Calu3 (cell line): ENCODE results near the gene SSBP2. TPM values are rescaled to one million over a fixed set of nuclear protein-coding genes. Genes with fewer than 3 reads are reported as not detected.

ENCODE experiments used
- BruUV-seq: library from RNA; stranded (reverse); fragments of 400-500 nt; replicated peaks from 2 replicates; lab custom pipeline; 2021; lab: Mats Ljungman, UMichigan
- CTCF ChIA-PET: fragments of 300-600 bp; sonication (Branson Sonifier 250); formaldehyde crosslinking; loops from one replicate; lab custom pipeline; 2022; ENCODE audit warnings: antibody characterized with exemption; lab: Charles Lee
- DNase-seq: peaks from one replicate; pipeline ENCODE4 v3.0.0; 2022
- H3K27ac Mint-ChIP-seq: one replicate; pipeline ENCODE4 v1.8.0; 2022; ENCODE audit warnings: mixed read lengths; ENCODE audit not compliant: unreplicated experiment
- H3K27me3 Mint-ChIP-seq: one replicate; pipeline ENCODE4 v1.8.0; 2022; ENCODE audit warnings: mixed read lengths; ENCODE audit not compliant: unreplicated experiment
- H3K36me3 Mint-ChIP-seq: one replicate; pipeline ENCODE4 v1.8.0; 2022; ENCODE audit warnings: mild to moderate bottlenecking, moderate library complexity, mixed read lengths; ENCODE audit not compliant: insufficient read depth, unreplicated experiment
- H3K4me1 Mint-ChIP-seq: one replicate; pipeline ENCODE4 v1.8.0; 2022; ENCODE audit warnings: mild to moderate bottlenecking, low read depth, mixed read lengths; ENCODE audit not compliant: unreplicated experiment
- H3K4me3 Mint-ChIP-seq: one replicate; pipeline ENCODE4 v1.8.0; 2022; ENCODE audit warnings: mild to moderate bottlenecking, low read depth, moderate library complexity, mixed read lengths; ENCODE audit not compliant: unreplicated experiment
- H3K9me3 Mint-ChIP-seq: one replicate; pipeline ENCODE4 v1.8.0; 2022; ENCODE audit warnings: low read depth, mixed read lengths; ENCODE audit not compliant: unreplicated experiment
- CTCF ChIP-seq: fragments of 200-600 bp; IDR thresholded peaks from one replicate; pipeline ENCODE4 v1.8.0; 2022; ENCODE audit warnings: antibody characterized with exemption; ENCODE audit not compliant: unreplicated experiment
- intact Hi-C: fragments of 100-400 bp; cut with micrococcal nuclease; formaldehyde crosslinking; loops from one replicate; pipeline ENCODE4 v1.10.0; 2022; ENCODE audit not compliant: unreplicated experiment
- total RNA-seq: library from RNA; stranded (reverse); gene quantifications from 2 replicates; pipeline ENCODE4 v1.2.3, GENCODE V29; 2022

The SSBP2 gene
- total RNA-seq, 1 experiment from 2014 or later: 18.9 TPM

GRCh38 chr5:81537905-81538547, 212.9 kb downstream of the SSBP2 start:
- no peak for DNase-seq
- H3K4me3 Mint-ChIP-seq: no peak overlapping the region
- CTCF ChIA-PET: no interaction called here
- intact Hi-C loops: no loop called here
- peaks cover 12% of the 10 kb centered on the region for H3K4me1 Mint-ChIP-seq
- no peaks in the 10 kb centered on the region for H3K27me3 Mint-ChIP-seq
- H3K9me3 Mint-ChIP-seq: no peaks in the 10 kb centered on the region
- H3K27ac Mint-ChIP-seq: no peak overlapping the region
- H3K36me3 Mint-ChIP-seq: no peaks in the 10 kb centered on the region
- BruUV-seq: no TSS peak
- TF ChIP-seq CTCF: no peak

GRCh38 chr5:81534441-81534840, 216.5 kb downstream of the SSBP2 start:
- TF ChIP-seq CTCF: no peak
- CTCF ChIA-PET: interaction anchor here (0.6 kb wide), 1 partner anchor 202 kb away, joined by 3 read pairs; no protein-coding TSS in a partner anchor
- no peaks in the 10 kb centered on the region for H3K9me3 Mint-ChIP-seq
- peaks cover 12% of the 10 kb centered on the region for H3K4me1 Mint-ChIP-seq
- intact Hi-C loops: no loop called here
- H3K4me3 Mint-ChIP-seq: no peak overlapping the region
- no peaks in the 10 kb centered on the region for H3K27me3 Mint-ChIP-seq
- no TSS peak for BruUV-seq
- H3K27ac Mint-ChIP-seq: no peak overlapping the region
- no peak for DNase-seq
- H3K36me3 Mint-ChIP-seq: no peaks in the 10 kb centered on the region

GRCh38 chr5:81533629-81534405, 217.1 kb downstream of the SSBP2 start:
- no peaks in the 10 kb centered on the region for H3K9me3 Mint-ChIP-seq
- H3K4me1 Mint-ChIP-seq: peaks cover 12% of the 10 kb centered on the region
- H3K27ac Mint-ChIP-seq: no peak overlapping the region
- intact Hi-C loops: no loop called here
- H3K27me3 Mint-ChIP-seq: no peaks in the 10 kb centered on the region
- no peaks in the 10 kb centered on the region for H3K36me3 Mint-ChIP-seq
- no peak for TF ChIP-seq CTCF
- H3K4me3 Mint-ChIP-seq: no peak overlapping the region
- DNase-seq: no peak
- no TSS peak for BruUV-seq
- CTCF ChIA-PET: interaction anchor here (0.6 kb wide), 1 partner anchor 201 kb away, joined by 3 read pairs; no protein-coding TSS in a partner anchor

- CTCF ChIA-PET: no interaction called here
- H3K36me3 Mint-ChIP-seq: no peaks in the 10 kb centered on the region
- peaks cover 12% of the 10 kb centered on the region for H3K4me1 Mint-ChIP-seq
- DNase-seq: no peak
- H3K9me3 Mint-ChIP-seq: no peaks in the 10 kb centered on the region
- no peak overlapping the region for H3K27ac Mint-ChIP-seq
- BruUV-seq: no TSS peak
- TF ChIP-seq CTCF: no peak
- H3K4me3 Mint-ChIP-seq: no peak overlapping the region
- intact Hi-C loops: no loop called here
- no peaks in the 10 kb centered on the region for H3K27me3 Mint-ChIP-seq
Measured at GRCh38 chr5:81530919-81531318, 220.0 kb downstream of the SSBP2 start.
